SK-N-SH (cell line): ENCODE data around the gene RLF. TPM values are rescaled to one million over a fixed set of nuclear protein-coding genes. Genes with fewer than 3 reads are reported as not detected.

Experiments used
- CTCF ChIA-PET: fragments of 300-600, 350-600 bp; formaldehyde crosslinking; extraction: SDS; loops from one replicate; lab custom pipeline; 2021; lab: Yijun Ruan, JAX
- POLR2A ChIA-PET: fragments of 350-600 bp; sonication (Branson Sonifier 250); formaldehyde crosslinking; extraction: SDS; loops from one replicate; lab custom pipeline; 2020; ENCODE audit warnings: antibody characterized with exemption, inconsistent platforms; lab: Yijun Ruan, JAX
- DNase-seq: peaks from one replicate; pipeline ENCODE4 v3.0.0; 2012
- H2AFZ ChIP-seq: fragments of 200-600 bp; sonication (generic); 2 replicates; pipeline ENCODE4 v1.8.1; 2016; ENCODE audit warnings: antibody characterized with exemption, mild to moderate bottlenecking, low read depth
- H3F3A ChIP-seq: fragments of 200-600 bp; sonication (generic); replicated peaks from 2 replicates; pipeline ENCODE3; 2016; ENCODE audit warnings: antibody characterized with exemption, mild to moderate bottlenecking; ENCODE audit not compliant: insufficient read depth
- H3K27ac ChIP-seq, 2 experiments: fragments of 200-500 bp in 1 of 2; fragments of 200-600 bp in 1 of 2; sonication (Bioruptor generic) in 1 of 2; sonication (generic), shearing (Covaris generic) in 1 of 2; 2 replicates each; pipeline versions ENCODE4 v1.5.1 to v1.6.1; 2014 to 2016; ENCODE audit warnings: low read depth in 2 of 2, inconsistent platforms in 1 of 2, low read length in 1 of 2, mild to moderate bottlenecking in 1 of 2, mixed read lengths in 1 of 2
- H3K27me3 ChIP-seq: fragments of 200-600 bp; sonication (generic), shearing (Covaris generic); 2 replicates; pipeline ENCODE4 v1.6.1; 2016; ENCODE audit warnings: mixed run types; ENCODE audit not compliant: insufficient read depth
- H3K36me3 ChIP-seq, 2 experiments: fragments of 200-500 bp in 1 of 2; fragments of 200-600 bp in 1 of 2; sonication (Bioruptor generic) in 1 of 2; sonication (generic) in 1 of 2; replicated peaks in 1 of 2; 2 replicates each; pipeline versions ENCODE3 to v1.5.1; 2014 to 2016; ENCODE audit warnings: low read length in 1 of 2, mild to moderate bottlenecking in 1 of 2; ENCODE audit not compliant: insufficient read depth in 2 of 2, control insufficient read depth in 1 of 2
- H3K4me1 ChIP-seq, 2 experiments: fragments of 200-500 bp in 1 of 2; fragments of 200-600 bp in 1 of 2; sonication (Bioruptor generic) in 1 of 2; sonication (generic), shearing (Covaris generic) in 1 of 2; 2 replicates each; pipeline versions ENCODE4 v1.5.1 to v1.6.1; 2014 to 2016; ENCODE audit warnings: low read depth in 1 of 2, low read length in 1 of 2, mixed run types in 1 of 2; ENCODE audit not compliant: insufficient read depth in 2 of 2, control insufficient read depth in 1 of 2
- H3K4me2 ChIP-seq: fragments of 200-600 bp; sonication (generic), shearing (Covaris generic); 2 replicates; pipeline ENCODE4 v1.6.1; 2017; ENCODE audit warnings: mixed run types
- H3K4me3 ChIP-seq, 2 experiments: fragments of 200-500 bp in 1 of 2; fragments of 200-600 bp in 1 of 2; sonication (Bioruptor generic) in 1 of 2; sonication (generic), shearing (Covaris generic) in 1 of 2; 2 replicates each; pipeline versions ENCODE4 v1.5.1 to v1.8.1; 2014 to 2016; ENCODE audit warnings: low read depth in 2 of 2, inconsistent platforms in 1 of 2, low read length in 1 of 2, mild to moderate bottlenecking in 1 of 2, mixed read lengths in 1 of 2, moderate library complexity in 1 of 2
- H3K79me2 ChIP-seq: fragments of 200-600 bp; sonication (generic); 2 replicates; pipeline ENCODE4 v1.8.1; 2017; ENCODE audit warnings: mild to moderate bottlenecking; ENCODE audit not compliant: insufficient read depth
- H3K9ac ChIP-seq: fragments of 200-600 bp; sonication (generic); 2 replicates; pipeline ENCODE4 v1.6.1; 2017; ENCODE audit warnings: mixed run types
- H3K9me2 ChIP-seq: fragments of 200-600 bp; sonication (generic); 2 replicates; pipeline ENCODE4 v1.6.1; 2017; ENCODE audit warnings: mixed run types
- H3K9me3 ChIP-seq: fragments of 200-600 bp; sonication (generic); 2 replicates; pipeline ENCODE4 v1.6.1; 2017; ENCODE audit warnings: mixed run types, mild to moderate bottlenecking, moderate library complexity
- H4K20me1 ChIP-seq: fragments of 200-600 bp; sonication (generic); 2 replicates; pipeline ENCODE4 v1.6.1; 2017; ENCODE audit warnings: mild to moderate bottlenecking, mixed run types; ENCODE audit not compliant: insufficient read depth
- CHD2 ChIP-seq: fragments of 150-350 bp; IDR thresholded peaks from 2 replicates; pipeline ENCODE4 v1.6.1; 2018; ENCODE audit warnings: low read length; ENCODE audit not compliant: partially characterized antibody
- EZH2phosphoT487 ChIP-seq: fragments of 200-600 bp; sonication (generic); IDR thresholded peaks from 2 replicates; pipeline ENCODE4 v1.6.1; 2017; ENCODE audit warnings: low read depth, mixed run types, mild to moderate bottlenecking, antibody characterized with exemption, moderate library complexity, borderline replicate concordance
- FOSL2 ChIP-seq: IDR thresholded peaks from 2 replicates; pipeline ENCODE4 v1.4.0; 2012; ENCODE audit warnings: low read depth, mild to moderate bottlenecking, moderate library complexity, borderline replicate concordance
- FOXM1 ChIP-seq: IDR thresholded peaks from 2 replicates; pipeline ENCODE4 v1.4.0; 2012; ENCODE audit warnings: low read depth, mild to moderate bottlenecking
- GABPA ChIP-seq: IDR thresholded peaks from 2 replicates; pipeline ENCODE4 v1.4.0; 2012; ENCODE audit warnings: low read depth, mild to moderate bottlenecking
- GATA2 ChIP-seq: sonication (generic); formaldehyde crosslinking; IDR thresholded peaks from 2 replicates; pipeline ENCODE4 v1.5.0; 2020; ENCODE audit warnings: mild to moderate bottlenecking, missing genetic modification reagents
- JUND ChIP-seq: IDR thresholded peaks from 2 replicates; pipeline ENCODE4 v1.4.0; 2012
- MXI1 ChIP-seq: IDR thresholded peaks from 2 replicates; pipeline ENCODE4 v1.6.1; 2012; ENCODE audit warnings: mild to moderate bottlenecking, low read depth, low read length, improper control_type of control experiment
- POLR2AphosphoS5 ChIP-seq: IDR thresholded peaks from 2 replicates; pipeline ENCODE4 v1.6.1; 2012; ENCODE audit warnings: low read depth, low read length
- RCOR1 ChIP-seq: fragments of 150-350 bp; IDR thresholded peaks from 2 replicates; pipeline ENCODE4 v1.6.1; 2017; ENCODE audit warnings: antibody characterized with exemption, low read length
- RXRA ChIP-seq: IDR thresholded peaks from 2 replicates; pipeline ENCODE4 v1.4.0; 2012; ENCODE audit warnings: low read depth, mild to moderate bottlenecking, borderline replicate concordance
- SMC3 ChIP-seq: IDR thresholded peaks from 2 replicates; pipeline ENCODE4 v1.6.1; 2012; ENCODE audit warnings: low read depth, low read length, improper control_type of control experiment
- TAF1 ChIP-seq: IDR thresholded peaks from 2 replicates; pipeline ENCODE4 v1.6.1; 2012; ENCODE audit warnings: low read depth, mild to moderate bottlenecking, low read length, moderate library complexity, borderline replicate concordance
- TCF12 ChIP-seq: IDR thresholded peaks from 2 replicates; pipeline ENCODE4 v1.4.0; 2012
- TEAD4 ChIP-seq: IDR thresholded peaks from 2 replicates; pipeline ENCODE4 v1.4.0; 2012; ENCODE audit warnings: mild to moderate bottlenecking, borderline replicate concordance; ENCODE audit not compliant: insufficient read depth
- YY1 ChIP-seq: IDR thresholded peaks from 2 replicates; pipeline ENCODE4 v1.4.0; 2012; ENCODE audit warnings: low read depth, mild to moderate bottlenecking
- WGBS: methylation state at CpG from one replicate; pipeline ENCODE4 v1.1.6; 2017; ENCODE audit warnings: low lambda C conversion rate; 5-methylcytosine and 5-hydroxymethylcytosine counted together
- polyA plus RNA-seq, 3 experiments: library from polyadenylated mRNA; depleted of rRNA; stranded (reverse); fragments of >200 nt; gene quantifications; 2 replicates each; pipeline ENCODE4 v1.2.3, GENCODE V29; 2012
- TF ChIP-seq, protein P1 (sequence below): fragments of 150-350 bp; IDR thresholded peaks from 2 replicates; pipeline ENCODE4 v1.6.1; 2016; ENCODE audit warnings: mild to moderate bottlenecking, low read depth, low read length
- TF ChIP-seq, protein P2 (sequence below): IDR thresholded peaks from 2 replicates; pipeline ENCODE4; 2012
- TF ChIP-seq, protein P3 (sequence below): IDR thresholded peaks from 2 replicates; pipeline ENCODE4 v1.4.0; 2012; ENCODE audit warnings: low read depth, borderline replicate concordance
- TF ChIP-seq, protein P4 (sequence below): IDR thresholded peaks from 2 replicates; pipeline ENCODE4 v1.4.0; 2012; ENCODE audit warnings: low read depth, borderline replicate concordance

The RLF gene
- polyA plus RNA-seq, 1 of the 3 experiments (the other 2 are of a cell fraction): 2.3 TPM

DNA sequence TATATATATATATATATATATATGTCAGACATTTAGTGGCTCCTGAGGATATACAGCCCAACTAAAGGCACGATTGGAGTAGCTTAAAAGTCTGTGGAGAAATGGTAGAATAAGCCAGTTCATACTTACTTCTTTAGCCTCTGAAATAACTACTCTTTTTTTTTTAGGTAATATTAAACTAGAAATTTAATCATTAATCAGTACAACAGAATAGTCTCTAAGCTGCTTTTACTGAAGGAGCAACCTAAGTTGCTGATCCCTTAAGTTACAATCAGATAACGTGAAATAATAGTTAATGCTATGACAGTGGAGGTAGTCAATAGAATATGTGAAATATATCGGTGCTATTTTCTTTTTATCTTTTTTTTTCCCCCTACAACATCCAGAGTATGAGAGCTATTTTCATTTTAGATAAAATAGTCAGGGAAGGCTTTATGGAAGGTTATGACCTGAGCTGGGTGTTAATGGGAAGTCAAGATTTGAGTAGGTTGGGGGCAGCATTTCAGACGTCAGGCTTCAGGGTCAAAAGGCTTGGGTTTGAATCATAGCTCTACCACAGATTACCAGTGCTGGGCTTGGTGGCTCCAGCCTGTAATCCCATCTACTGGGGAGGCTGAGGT is 112.5 kb downstream of the RLF start:
- H3K27ac ChIP-seq: no peak overlapping the region
- no peaks in the 10 kb centered on the region for H3K9me2 ChIP-seq
- H3K79me2 ChIP-seq: peaks cover 19% of the 10 kb centered on the region; the same call in 1 of the 2 replicates
- ChIA-PET CTCF (interaction anchor here (1.3 to 2.4 kb wide), 6 partner anchors 16 to 131 kb away, joined by 3 to 10 read pairs (median 5); no protein-coding TSS in a partner anchor), POLR2A (no interaction called here)
- no peak overlapping the region for H3K4me2 ChIP-seq
- 89% methylated on average over 4 of the region's 4 CpGs for WGBS
- H3K27me3 ChIP-seq: no peaks in the 10 kb centered on the region
- no peak overlapping the region for H3K9ac ChIP-seq
- no peak overlapping the region for H3K4me3 ChIP-seq
- H3K9me3 ChIP-seq: no peaks in the 10 kb centered on the region
- DNase-seq: no peak
- TF ChIP-seq POLR2AphosphoS5 (no peak), TCF12 (no peak), TEAD4 (no peak), CHD2 (no peak), GABPA (no peak), SMC3 (no peak), JUND (no peak), GATA2 (CRISPR knock-in tag) (no peak), RXRA (no peak), MXI1 (no peak), FOXM1 (no peak), FOSL2 (no peak), RCOR1 (no peak), EZH2phosphoT487 (no peak), YY1 (no peak), TAF1 (no peak)
- TF ChIP-seq, protein P1, sequence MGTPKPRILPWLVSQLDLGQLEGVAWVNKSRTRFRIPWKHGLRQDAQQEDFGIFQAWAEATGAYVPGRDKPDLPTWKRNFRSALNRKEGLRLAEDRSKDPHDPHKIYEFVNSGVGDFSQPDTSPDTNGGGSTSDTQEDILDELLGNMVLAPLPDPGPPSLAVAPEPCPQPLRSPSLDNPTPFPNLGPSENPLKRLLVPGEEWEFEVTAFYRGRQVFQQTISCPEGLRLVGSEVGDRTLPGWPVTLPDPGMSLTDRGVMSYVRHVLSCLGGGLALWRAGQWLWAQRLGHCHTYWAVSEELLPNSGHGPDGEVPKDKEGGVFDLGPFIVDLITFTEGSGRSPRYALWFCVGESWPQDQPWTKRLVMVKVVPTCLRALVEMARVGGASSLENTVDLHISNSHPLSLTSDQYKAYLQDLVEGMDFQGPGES: no peak
- TF ChIP-seq, protein P2, sequence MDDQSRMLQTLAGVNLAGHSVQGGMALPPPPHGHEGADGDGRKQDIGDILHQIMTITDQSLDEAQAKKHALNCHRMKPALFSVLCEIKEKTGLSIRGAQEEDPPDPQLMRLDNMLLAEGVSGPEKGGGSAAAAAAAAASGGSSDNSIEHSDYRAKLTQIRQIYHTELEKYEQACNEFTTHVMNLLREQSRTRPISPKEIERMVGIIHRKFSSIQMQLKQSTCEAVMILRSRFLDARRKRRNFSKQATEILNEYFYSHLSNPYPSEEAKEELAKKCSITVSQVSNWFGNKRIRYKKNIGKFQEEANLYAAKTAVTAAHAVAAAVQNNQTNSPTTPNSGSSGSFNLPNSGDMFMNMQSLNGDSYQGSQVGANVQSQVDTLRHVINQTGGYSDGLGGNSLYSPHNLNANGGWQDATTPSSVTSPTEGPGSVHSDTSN: no peak
- TF ChIP-seq, protein P3, sequence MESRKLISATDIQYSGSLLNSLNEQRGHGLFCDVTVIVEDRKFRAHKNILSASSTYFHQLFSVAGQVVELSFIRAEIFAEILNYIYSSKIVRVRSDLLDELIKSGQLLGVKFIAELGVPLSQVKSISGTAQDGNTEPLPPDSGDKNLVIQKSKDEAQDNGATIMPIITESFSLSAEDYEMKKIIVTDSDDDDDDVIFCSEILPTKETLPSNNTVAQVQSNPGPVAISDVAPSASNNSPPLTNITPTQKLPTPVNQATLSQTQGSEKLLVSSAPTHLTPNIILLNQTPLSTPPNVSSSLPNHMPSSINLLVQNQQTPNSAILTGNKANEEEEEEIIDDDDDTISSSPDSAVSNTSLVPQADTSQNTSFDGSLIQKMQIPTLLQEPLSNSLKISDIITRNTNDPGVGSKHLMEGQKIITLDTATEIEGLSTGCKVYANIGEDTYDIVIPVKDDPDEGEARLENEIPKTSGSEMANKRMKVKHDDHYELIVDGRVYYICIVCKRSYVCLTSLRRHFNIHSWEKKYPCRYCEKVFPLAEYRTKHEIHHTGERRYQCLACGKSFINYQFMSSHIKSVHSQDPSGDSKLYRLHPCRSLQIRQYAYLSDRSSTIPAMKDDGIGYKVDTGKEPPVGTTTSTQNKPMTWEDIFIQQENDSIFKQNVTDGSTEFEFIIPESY: no peak
- TF ChIP-seq, protein P4, sequence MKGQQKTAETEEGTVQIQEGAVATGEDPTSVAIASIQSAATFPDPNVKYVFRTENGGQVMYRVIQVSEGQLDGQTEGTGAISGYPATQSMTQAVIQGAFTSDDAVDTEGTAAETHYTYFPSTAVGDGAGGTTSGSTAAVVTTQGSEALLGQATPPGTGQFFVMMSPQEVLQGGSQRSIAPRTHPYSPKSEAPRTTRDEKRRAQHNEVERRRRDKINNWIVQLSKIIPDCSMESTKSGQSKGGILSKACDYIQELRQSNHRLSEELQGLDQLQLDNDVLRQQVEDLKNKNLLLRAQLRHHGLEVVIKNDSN: no peak
- no peaks in the 10 kb centered on the region; a peak in 1 of 4 replicates for H3K4me1 ChIP-seq
- peaks cover 58 to 66% of the 10 kb centered on the region in 2 experiments for H3K36me3 ChIP-seq
- no peaks in the 10 kb centered on the region for H3F3A ChIP-seq
- H2AFZ ChIP-seq: no peak overlapping the region
- H4K20me1 ChIP-seq: no peaks in the 10 kb centered on the region
